OCI-LY7 (cell line): Measurements from ENCODE around the gene CREB5. TPM values are rescaled to one million over a fixed set of nuclear protein-coding genes. Genes with fewer than 3 reads are reported as not detected.

Experiments used
- BruUV-seq: library from RNA; stranded (reverse); fragments of 400-500 nt; replicated peaks from 2 replicates; lab custom pipeline; 2021; lab: Mats Ljungman, UMichigan
- CTCF ChIA-PET: fragments of 300-600 bp; sonication (Branson Sonifier 250); formaldehyde crosslinking; loops from one replicate; lab custom pipeline; 2022; ENCODE audit warnings: antibody characterized with exemption; ENCODE audit not compliant: unreplicated experiment; lab: Charles Lee
- POLR2A ChIA-PET: fragments of 300-600 bp; sonication (Branson Sonifier 250); formaldehyde crosslinking; loops from one replicate; lab custom pipeline; 2022; ENCODE audit warnings: antibody characterized with exemption; lab: Charles Lee
- DNase-seq: peaks from one replicate; pipeline ENCODE4 v3.0.0-alpha.2; 2015; ENCODE audit warnings: low spot score
- H2AFZ ChIP-seq: fragments of 200-600 bp; sonication (generic), shearing (Covaris generic); 2 replicates; pipeline ENCODE4 v1.6.1; 2014; ENCODE audit warnings: mild to moderate bottlenecking, antibody characterized with exemption, low read length, moderate library complexity
- H3K27ac ChIP-seq: fragments of 200-600 bp; sonication (generic); 2 replicates; pipeline ENCODE4 v1.5.1; 2014; ENCODE audit warnings: mixed run types, low read depth, mild to moderate bottlenecking, moderate library complexity, low read length, inconsistent platforms; ENCODE audit not compliant: poor library complexity, severe bottlenecking
- H3K36me3 ChIP-seq: fragments of 200-600 bp; sonication (generic); 2 replicates; pipeline ENCODE4 v1.6.1; 2014; ENCODE audit warnings: mild to moderate bottlenecking, antibody characterized with exemption, low read length, moderate library complexity, mixed read lengths; ENCODE audit not compliant: insufficient read depth
- H3K4me1 ChIP-seq: fragments of 200-600 bp; sonication (generic); 2 replicates; pipeline ENCODE4 v1.5.1; 2014; ENCODE audit warnings: mild to moderate bottlenecking, low read length; ENCODE audit not compliant: insufficient read depth, poor library complexity, severe bottlenecking
- H3K4me2 ChIP-seq: fragments of 200-600 bp; sonication (generic); 2 replicates; pipeline ENCODE4 v1.6.1; 2014; ENCODE audit warnings: mild to moderate bottlenecking, low read length
- H3K4me3 ChIP-seq: fragments of 200-600 bp; sonication (generic); 2 replicates; pipeline ENCODE4 v1.5.1; 2014; ENCODE audit warnings: mild to moderate bottlenecking, low read depth, low read length; ENCODE audit not compliant: poor library complexity, severe bottlenecking
- H3K79me2 ChIP-seq: fragments of 200-600 bp; sonication (generic); 2 replicates; pipeline ENCODE4 v1.6.1; 2016; ENCODE audit warnings: low read depth, mild to moderate bottlenecking, low read length, moderate library complexity, mixed read lengths; ENCODE audit not compliant: insufficient read depth
- H3K9me2 ChIP-seq: fragments of 200-600 bp; sonication (generic); 2 replicates; pipeline ENCODE4 v1.6.1; 2016; ENCODE audit warnings: mild to moderate bottlenecking, low read length, mixed read lengths; ENCODE audit not compliant: insufficient read depth
- H3K9me3 ChIP-seq: fragments of 200-600 bp; sonication (generic); 2 replicates; pipeline ENCODE4 v1.6.1; 2014; ENCODE audit warnings: mild to moderate bottlenecking, mixed run types, low read length, mixed read lengths
- H4K20me1 ChIP-seq: fragments of 200-600 bp; sonication (generic); 2 replicates; pipeline ENCODE4 v1.6.1; 2014; ENCODE audit warnings: mild to moderate bottlenecking, antibody characterized with exemption, low read length, moderate library complexity, mixed read lengths; ENCODE audit not compliant: insufficient read depth
- EZH2phosphoT487 ChIP-seq: fragments of 200-600 bp; sonication (generic); IDR thresholded peaks from 2 replicates; pipeline ENCODE4 v1.6.1; 2018; ENCODE audit warnings: low read depth, borderline replicate concordance, mild to moderate bottlenecking, mixed run types, antibody characterized with exemption, low read length, moderate library complexity, mixed read lengths
- intact Hi-C: fragments of 100-400 bp; cut with micrococcal nuclease; formaldehyde crosslinking; loops from one replicate; pipeline ENCODE4 v1.10.0; 2022; ENCODE audit not compliant: unreplicated experiment
- total RNA-seq, 2 experiments: library from RNA; depleted of rRNA in 1 of 2; stranded (reverse); fragments of >200 nt in 1 of 2; shearing (Covaris generic) in 1 of 2; gene quantifications; 2 replicates each; pipeline ENCODE4 v1.2.3, GENCODE V29; 2014 to 2022
- TF ChIP-seq, protein P1 (sequence below): fragments of 200-600 bp; sonication (generic); conservative IDR thresholded peaks from 2 replicates; pipeline ENCODE4 v1.5.1; 2014; ENCODE audit warnings: mild to moderate bottlenecking, antibody characterized with exemption, low read length, moderate library complexity, mixed read lengths

CREB5 gene
- total RNA-seq, 2 experiments from 2014 or later: 2.0 to 13.3 TPM

DNA sequence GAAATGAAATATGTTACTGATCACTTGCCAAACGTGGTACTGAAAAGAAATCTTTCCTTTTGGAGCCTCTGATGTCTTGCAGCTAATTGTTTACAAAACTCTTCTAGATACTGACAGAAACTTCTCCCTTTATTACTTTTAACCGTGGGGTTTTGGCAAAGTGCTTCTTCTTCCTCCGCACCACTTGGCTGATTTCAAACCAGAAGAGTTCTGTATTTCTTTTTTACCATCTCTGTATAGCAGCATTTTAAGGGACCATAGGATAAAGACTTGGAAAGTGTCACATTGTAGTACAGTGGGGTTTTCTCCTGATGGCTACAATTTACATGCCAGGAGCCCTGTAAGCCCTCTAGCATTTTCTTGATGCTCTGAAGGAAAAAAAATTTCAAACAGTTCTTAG lies 21.9 kb upstream of the CREB5 start:
- POLR2A ChIA-PET: no interaction called here
- Histone ChIP-seq H3K4me1 (no peaks in the 10 kb centered on the region), H3K4me3 (no peak overlapping the region), H3K4me2 (no peak overlapping the region), H3K27ac (no peak overlapping the region), H3K9me3 (no peaks in the 10 kb centered on the region), H4K20me1 (no peaks in the 10 kb centered on the region), H3K79me2 (no peaks in the 10 kb centered on the region), H3K9me2 (no peaks in the 10 kb centered on the region), H3K36me3 (no peaks in the 10 kb centered on the region), H2AFZ (no peak overlapping the region)
- intact Hi-C loops: no loop called here
- DNase-seq: no peak
- CTCF ChIA-PET: no interaction called here
- no TSS peak for BruUV-seq
- TF ChIP-seq, protein P1, sequence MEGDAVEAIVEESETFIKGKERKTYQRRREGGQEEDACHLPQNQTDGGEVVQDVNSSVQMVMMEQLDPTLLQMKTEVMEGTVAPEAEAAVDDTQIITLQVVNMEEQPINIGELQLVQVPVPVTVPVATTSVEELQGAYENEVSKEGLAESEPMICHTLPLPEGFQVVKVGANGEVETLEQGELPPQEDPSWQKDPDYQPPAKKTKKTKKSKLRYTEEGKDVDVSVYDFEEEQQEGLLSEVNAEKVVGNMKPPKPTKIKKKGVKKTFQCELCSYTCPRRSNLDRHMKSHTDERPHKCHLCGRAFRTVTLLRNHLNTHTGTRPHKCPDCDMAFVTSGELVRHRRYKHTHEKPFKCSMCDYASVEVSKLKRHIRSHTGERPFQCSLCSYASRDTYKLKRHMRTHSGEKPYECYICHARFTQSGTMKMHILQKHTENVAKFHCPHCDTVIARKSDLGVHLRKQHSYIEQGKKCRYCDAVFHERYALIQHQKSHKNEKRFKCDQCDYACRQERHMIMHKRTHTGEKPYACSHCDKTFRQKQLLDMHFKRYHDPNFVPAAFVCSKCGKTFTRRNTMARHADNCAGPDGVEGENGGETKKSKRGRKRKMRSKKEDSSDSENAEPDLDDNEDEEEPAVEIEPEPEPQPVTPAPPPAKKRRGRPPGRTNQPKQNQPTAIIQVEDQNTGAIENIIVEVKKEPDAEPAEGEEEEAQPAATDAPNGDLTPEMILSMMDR: no peak
- TF ChIP-seq EZH2phosphoT487: no peak

DNA sequence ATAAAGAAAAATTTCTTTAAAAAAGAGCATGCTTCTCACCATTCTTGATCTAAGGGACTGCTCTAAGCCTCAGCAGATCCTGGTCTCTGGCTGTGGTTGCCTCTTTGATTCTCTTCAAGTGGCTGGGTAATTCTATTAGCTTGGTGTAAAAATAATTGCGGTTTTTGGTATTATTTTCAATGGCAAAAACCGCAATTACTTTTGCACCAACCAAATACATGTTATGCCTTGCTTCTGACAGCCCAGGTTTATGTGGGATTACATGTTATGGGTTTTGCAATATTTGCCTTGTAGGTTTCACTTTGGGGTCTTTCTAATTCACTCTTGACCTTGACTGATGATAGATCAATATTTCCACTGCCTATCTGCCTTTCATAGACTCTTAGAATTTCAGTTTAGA lies 20.0 kb upstream of the CREB5 start:
- Histone ChIP-seq H3K4me2 (no peak overlapping the region), H2AFZ (no peak overlapping the region), H3K27ac (no peak overlapping the region), H3K4me1 (no peaks in the 10 kb centered on the region), H4K20me1 (no peaks in the 10 kb centered on the region), H3K79me2 (no peaks in the 10 kb centered on the region), H3K9me2 (no peaks in the 10 kb centered on the region), H3K9me3 (no peaks in the 10 kb centered on the region), H3K36me3 (no peaks in the 10 kb centered on the region), H3K4me3 (no peak overlapping the region)
- POLR2A ChIA-PET: interaction anchor here (0.6 kb wide), 1 partner anchor 250 kb away, joined by 3 read pairs; no protein-coding TSS in a partner anchor
- intact Hi-C loops: no loop called here
- CTCF ChIA-PET: no interaction called here
- no TSS peak for BruUV-seq
- TF ChIP-seq, protein P1: no peak
- no peak for TF ChIP-seq EZH2phosphoT487
- DNase-seq: no peak

DNA sequence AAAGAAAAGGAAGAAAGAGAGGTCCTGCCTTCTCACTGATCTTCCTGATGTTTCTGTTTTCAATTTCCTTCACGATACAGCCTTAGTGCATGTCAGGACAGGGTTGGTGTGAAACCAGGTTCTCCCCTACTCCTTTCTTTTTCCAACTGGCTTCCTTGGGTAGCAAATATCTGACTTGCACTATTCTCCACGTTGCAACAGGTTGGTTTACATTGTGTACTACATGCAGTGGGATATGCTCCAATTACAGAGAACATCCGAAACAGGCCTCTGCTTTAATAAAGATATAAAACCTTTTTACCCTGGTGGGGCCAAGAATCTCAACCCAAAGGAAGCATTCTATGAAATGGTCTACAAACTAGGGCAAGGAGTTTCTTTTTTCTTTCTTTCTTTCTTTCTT lies 16.9 kb upstream of the CREB5 start:
- Histone ChIP-seq H3K4me2 (no peak overlapping the region), H3K27ac (no peak overlapping the region), H3K36me3 (no peaks in the 10 kb centered on the region), H3K79me2 (no peaks in the 10 kb centered on the region), H3K9me3 (no peaks in the 10 kb centered on the region), H3K4me1 (no peaks in the 10 kb centered on the region), H3K9me2 (no peaks in the 10 kb centered on the region), H3K4me3 (no peak overlapping the region), H4K20me1 (no peaks in the 10 kb centered on the region), H2AFZ (no peak overlapping the region)
- ChIA-PET CTCF (no interaction called here), POLR2A (interaction anchor here (1.2 kb wide), 1 partner anchor 12 kb away, joined by 5 read pairs; no protein-coding TSS in a partner anchor)
- no TSS peak for BruUV-seq
- DNase-seq: no peak
- TF ChIP-seq EZH2phosphoT487: no peak
- TF ChIP-seq, protein P1: no peak
- intact Hi-C loops: no loop called here
